LNCaP clone FGC (cell line): ENCODE data around the gene MESP1.

Experiments used
- DNase-seq: peaks from one replicate; pipeline ENCODE4 v3.0.0-alpha.2; 2011; ENCODE audit warnings: low read depth
- H3K4me3 ChIP-seq: 2 replicates; pipeline ENCODE4 v1.5.1; 2011; ENCODE audit warnings: mild to moderate bottlenecking, low read depth, low read length, control low read depth
- TF ChIP-seq, protein P1 (sequence below): IDR thresholded peaks from 2 replicates; pipeline ENCODE4 v1.5.1; 2012; ENCODE audit warnings: mild to moderate bottlenecking; ENCODE audit not compliant: control insufficient read depth, insufficient read depth; ENCODE audit errors: extremely low read depth

MESP1 gene

DNA sequence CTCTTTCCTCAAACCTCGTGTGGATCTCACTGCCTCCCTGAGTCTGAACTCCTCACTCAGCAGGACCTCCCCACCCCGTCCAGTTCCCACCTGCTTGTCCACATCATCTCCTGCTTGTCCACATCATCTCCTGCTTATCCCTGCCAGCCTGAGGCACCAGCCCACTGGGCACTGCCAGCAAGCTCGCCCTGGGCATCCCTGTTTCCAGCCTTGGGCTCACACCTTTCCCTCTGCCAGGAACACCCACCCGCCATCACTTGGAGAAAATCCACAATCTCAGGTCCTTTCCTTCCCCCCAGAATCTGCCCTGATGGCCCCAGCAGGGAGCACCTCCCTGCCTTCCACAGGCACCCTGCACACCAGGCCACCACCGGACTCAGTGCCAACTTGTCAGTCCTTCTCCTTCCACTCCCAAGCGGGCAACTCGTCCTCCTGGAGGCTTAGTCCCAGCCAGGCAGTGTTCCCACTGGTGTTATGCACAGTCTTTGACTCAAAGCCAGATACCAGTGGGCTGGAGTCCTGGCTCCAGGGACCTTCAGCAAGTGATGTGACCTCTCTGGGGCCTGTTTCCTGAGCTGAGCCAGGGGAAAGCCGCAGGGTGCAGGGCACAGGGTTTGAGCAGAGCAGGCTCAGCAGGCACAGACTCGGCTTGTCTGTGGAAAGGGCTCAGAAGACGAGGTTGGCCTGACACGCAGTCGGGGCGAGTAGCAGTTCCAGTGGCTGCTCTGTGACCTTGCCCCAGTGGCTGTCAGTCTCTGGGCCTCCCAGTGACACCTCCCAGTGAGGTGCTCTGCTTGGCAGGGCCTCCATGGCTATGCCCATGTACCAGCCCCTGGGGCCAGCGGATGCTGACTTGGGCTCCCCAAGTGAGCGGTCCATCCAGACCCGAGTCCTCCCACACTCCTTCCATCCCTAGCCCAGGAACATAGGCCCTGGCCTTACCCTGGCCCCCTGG is 15.6 kb upstream of the MESP1 start:
- DNase-seq, result no peak
- H3K4me3 ChIP-seq, result no peak overlapping the region
- TF ChIP-seq, protein P1, sequence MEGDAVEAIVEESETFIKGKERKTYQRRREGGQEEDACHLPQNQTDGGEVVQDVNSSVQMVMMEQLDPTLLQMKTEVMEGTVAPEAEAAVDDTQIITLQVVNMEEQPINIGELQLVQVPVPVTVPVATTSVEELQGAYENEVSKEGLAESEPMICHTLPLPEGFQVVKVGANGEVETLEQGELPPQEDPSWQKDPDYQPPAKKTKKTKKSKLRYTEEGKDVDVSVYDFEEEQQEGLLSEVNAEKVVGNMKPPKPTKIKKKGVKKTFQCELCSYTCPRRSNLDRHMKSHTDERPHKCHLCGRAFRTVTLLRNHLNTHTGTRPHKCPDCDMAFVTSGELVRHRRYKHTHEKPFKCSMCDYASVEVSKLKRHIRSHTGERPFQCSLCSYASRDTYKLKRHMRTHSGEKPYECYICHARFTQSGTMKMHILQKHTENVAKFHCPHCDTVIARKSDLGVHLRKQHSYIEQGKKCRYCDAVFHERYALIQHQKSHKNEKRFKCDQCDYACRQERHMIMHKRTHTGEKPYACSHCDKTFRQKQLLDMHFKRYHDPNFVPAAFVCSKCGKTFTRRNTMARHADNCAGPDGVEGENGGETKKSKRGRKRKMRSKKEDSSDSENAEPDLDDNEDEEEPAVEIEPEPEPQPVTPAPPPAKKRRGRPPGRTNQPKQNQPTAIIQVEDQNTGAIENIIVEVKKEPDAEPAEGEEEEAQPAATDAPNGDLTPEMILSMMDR, result no peak

DNA sequence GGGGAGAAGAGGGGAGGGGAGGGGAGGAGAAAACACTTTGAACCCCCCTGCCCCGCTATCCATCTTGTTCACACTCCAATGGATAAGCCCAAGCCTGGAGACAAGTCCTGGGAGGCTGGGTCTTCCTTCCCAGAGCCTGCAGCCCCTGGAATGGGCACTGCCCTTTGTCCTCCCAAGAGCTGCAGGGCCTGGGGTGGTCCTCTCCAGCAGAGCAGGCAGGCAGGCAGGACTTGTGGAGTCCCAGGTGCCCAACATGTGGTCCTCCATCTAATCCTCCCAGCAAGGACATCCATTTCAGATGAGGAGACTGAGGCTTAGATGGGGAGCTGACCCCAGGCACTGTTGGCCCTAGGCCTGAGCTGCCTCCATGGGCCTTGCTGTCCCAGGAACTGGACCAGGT is 14.6 kb upstream of the MESP1 start:
- TF ChIP-seq, protein P1, result no peak
- no peak for DNase-seq
- H3K4me3 ChIP-seq, result no peak overlapping the region

DNA sequence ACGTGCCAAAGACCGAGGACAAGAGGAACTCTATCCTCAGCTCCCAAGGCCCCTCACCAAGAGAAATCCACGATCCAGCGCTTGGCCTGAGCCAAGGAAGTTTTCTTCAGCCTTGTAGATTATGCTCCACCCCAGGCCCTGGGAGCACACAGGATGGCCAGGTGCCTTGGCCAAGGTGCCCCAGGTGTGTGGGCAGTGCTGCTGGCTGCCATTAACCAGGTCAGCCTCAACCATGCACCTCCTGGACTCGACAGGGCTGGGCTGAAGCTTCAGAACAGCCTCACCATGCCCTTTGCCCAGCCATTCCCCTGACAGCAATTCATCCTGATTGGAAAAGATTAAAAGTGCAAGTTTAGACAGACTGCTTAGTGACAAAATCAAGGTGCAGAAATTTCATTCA is 10.9 kb upstream of the MESP1 start:
- no peak overlapping the region for H3K4me3 ChIP-seq
- DNase-seq, result no peak
- TF ChIP-seq, protein P1, result no peak

DNA sequence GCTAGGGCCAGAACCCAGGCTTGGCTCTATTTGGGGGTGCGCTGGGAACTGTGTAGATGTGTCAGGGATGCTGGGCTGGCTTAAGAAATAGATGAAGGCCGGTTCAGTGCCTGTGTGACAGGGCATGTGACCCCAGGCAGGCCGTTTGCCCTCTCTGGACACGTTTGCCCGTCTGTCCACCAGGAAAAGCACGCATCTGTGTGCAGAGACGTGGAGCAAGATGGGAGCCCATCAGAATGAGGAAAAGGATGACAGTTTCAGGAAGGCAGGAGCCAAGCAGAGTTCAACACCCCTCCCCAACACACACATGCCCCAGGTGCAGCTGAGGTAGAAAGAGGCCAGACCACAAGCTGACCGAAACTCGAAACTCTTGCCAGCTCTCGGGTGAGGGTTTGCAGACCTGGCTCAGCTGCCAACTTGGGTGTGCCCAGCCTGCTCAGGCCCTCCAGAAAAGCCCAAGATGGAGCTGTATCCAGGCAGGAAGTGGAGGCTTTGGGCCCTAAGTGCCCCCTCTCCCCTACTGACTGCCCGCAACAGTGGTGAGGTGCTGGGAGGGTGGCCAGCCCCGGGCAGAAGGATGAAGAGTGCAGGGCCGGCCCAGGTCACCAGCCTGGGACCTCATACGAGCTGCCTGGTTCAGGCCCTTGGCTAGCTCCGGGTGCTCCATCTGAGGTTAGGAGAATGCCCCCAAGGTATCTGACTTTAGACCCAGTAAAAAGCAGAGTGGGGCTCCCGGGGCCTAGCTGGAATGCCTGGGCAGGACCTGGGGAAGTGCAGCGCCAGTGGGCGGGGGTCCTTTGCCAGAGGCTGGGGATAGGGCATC is 10.2 kb upstream of the MESP1 start:
- TF ChIP-seq, protein P1, result no peak
- H3K4me3 ChIP-seq, result no peak overlapping the region
- DNase-seq, result no peak

DNA sequence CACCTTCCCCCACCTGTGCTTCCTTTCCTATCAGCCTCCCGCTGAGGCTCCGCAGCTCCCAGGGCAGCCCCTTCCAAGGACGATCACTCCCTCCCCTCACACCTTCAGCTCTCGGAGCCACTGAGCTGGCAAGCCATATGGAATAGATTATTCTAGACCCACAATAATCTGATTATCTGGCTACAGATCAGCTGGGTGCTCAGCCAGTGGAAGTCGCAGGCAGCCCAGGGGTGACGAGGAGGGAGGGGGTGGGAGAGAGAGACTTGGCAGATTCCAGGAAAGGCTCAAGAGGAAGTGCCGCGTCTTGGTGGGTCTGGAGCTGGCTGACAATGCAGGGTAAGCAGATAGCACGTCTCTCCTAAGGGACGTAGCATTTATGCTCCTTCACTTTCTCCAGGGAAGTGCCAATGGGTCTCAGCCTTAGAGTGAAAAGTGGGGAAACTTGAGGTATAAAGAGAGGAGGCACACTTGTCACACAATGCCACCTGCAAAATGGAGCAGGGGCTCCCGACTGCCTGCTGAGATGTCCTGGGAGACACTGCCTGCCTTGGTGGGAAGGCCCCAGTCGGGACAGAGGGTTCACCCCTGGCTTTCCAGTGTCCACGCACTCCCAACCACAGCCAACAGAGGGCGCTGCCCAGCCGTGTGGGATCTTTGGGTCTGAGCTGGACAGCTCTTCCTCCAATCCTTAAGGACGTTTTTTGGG is 9.4 kb upstream of the MESP1 start:
- DNase-seq, result no peak
- no peak overlapping the region for H3K4me3 ChIP-seq
- TF ChIP-seq, protein P1, result peak; percentile 98

DNA sequence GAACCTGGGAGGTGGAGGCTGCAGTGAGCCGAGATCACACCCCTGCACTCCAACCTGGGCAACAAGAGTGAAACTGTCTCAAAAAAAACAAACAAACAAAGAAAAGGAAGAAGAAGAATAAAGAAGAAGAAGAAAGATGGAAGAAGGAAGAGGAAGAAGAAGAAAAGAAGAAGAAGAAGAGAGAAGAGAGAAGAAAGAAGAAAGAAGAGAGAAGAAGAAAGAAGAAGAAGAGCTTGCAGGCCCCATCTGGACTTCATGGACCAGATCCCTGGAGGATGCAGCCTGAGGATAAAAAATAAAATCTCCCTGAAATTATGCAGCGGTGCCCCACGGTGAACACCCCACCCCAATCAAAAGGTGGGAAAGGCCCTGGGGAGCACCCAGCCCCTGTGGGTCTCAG is 8.8 kb upstream of the MESP1 start:
- DNase-seq, result no peak
- TF ChIP-seq, protein P1, result no peak
- no peak overlapping the region for H3K4me3 ChIP-seq
